Nephron progenitor cell (in vitro differentiated cells): ENCODE measurements around the gene ARHGEF18.
"Not testable (repeated sequence)": the region's sequence is repeated elsewhere in the genome, so short reads cannot be mapped to it uniquely, and the experiment has no call there.

Experiments used
- DNase-seq: peaks from one replicate; pipeline ENCODE4 v3.0.0; 2021
- H3K27ac Mint-ChIP-seq: 2 replicates; pipeline ENCODE4 v1.8.0; 2021; ENCODE audit warnings: mild to moderate bottlenecking, moderate library complexity, mixed read lengths
- H3K27me3 Mint-ChIP-seq: 2 replicates; pipeline ENCODE4 v1.8.0; 2021; ENCODE audit warnings: mild to moderate bottlenecking, low read depth, mixed read lengths; ENCODE audit not compliant: poor library complexity
- H3K36me3 Mint-ChIP-seq: 2 replicates; pipeline ENCODE4 v1.8.0; 2021; ENCODE audit warnings: low read depth, mixed read lengths
- H3K4me1 Mint-ChIP-seq: 2 replicates; pipeline ENCODE4 v1.8.0; 2021; ENCODE audit warnings: mixed read lengths
- H3K4me3 Mint-ChIP-seq: 2 replicates; pipeline ENCODE4 v1.8.0; 2021; ENCODE audit warnings: mild to moderate bottlenecking, moderate library complexity, mixed read lengths
- H3K9me3 Mint-ChIP-seq: 2 replicates; pipeline ENCODE4 v1.8.0; 2021; ENCODE audit warnings: mild to moderate bottlenecking, moderate library complexity, mixed read lengths
- CTCF ChIP-seq: fragments of 200-600 bp; sonication (generic); IDR thresholded peaks from 2 replicates; pipeline ENCODE4 v1.5.0; 2021; ENCODE audit warnings: antibody characterized with exemption

ARHGEF18 gene

GRCh38 chr19:7342143-7342542 lies 6.6 kb upstream of the ARHGEF18 start:
- Mint-ChIP-seq H3K27ac (no peak overlapping the region), H3K9me3 (peaks cover under 1% of the 10 kb centered on the region), H3K4me1 (peaks cover 9% of the 10 kb centered on the region), H3K4me3 (no peak overlapping the region), H3K36me3 (no peaks in the 10 kb centered on the region), H3K27me3 (peaks cover 30% of the 10 kb centered on the region)
- no peak for DNase-seq
- no peak for TF ChIP-seq CTCF

- Mint-ChIP-seq H3K27ac (no peak overlapping the region), H3K27me3 (peaks cover 16% of the 10 kb centered on the region), H3K4me1 (peaks cover 9% of the 10 kb centered on the region), H3K9me3 (peaks cover 18% of the 10 kb centered on the region), H3K36me3 (no peaks in the 10 kb centered on the region), H3K4me3 (no peak overlapping the region)
- TF ChIP-seq CTCF = no peak
- no peak for DNase-seq
These were observed 2.2 kb upstream of the ARHGEF18 start for GRCh38 chr19:7346488-7346971.

GRCh38 chr19:7346997-7347396 lies 1.7 kb upstream of the ARHGEF18 start:
- not testable (repeated sequence) for H3K27ac Mint-ChIP-seq, H3K4me1 Mint-ChIP-seq

GRCh38 chr19:7349231-7349591 lies 474 bp downstream of the ARHGEF18 start:
- Mint-ChIP-seq H3K27me3 (peaks cover 12% of the 10 kb centered on the region), H3K4me1 (peaks cover 9% of the 10 kb centered on the region), H3K36me3 (no peaks in the 10 kb centered on the region), H3K4me3 (no peak overlapping the region), H3K9me3 (peaks cover 31% of the 10 kb centered on the region), H3K27ac (no peak overlapping the region)
- no peak for TF ChIP-seq CTCF
- DNase-seq = no peak

More at GRCh38 chr19:7346997-7347396, 1.7 kb upstream of the ARHGEF18 start:
- H3K36me3 Mint-ChIP-seq, DNase-seq, H3K4me3 Mint-ChIP-seq: not testable (repeated sequence)
- H3K27me3 Mint-ChIP-seq = peaks cover 16% of the 10 kb centered on the region
- H3K9me3 Mint-ChIP-seq = peaks cover 23% of the 10 kb centered on the region

- Mint-ChIP-seq H3K27ac (no peak overlapping the region), H3K9me3 (peaks cover 37% of the 10 kb centered on the region), H3K4me3 (no peak overlapping the region), H3K36me3 (no peaks in the 10 kb centered on the region), H3K4me1 (peaks cover 6% of the 10 kb centered on the region), H3K27me3 (peaks cover 12% of the 10 kb centered on the region)
- TF ChIP-seq CTCF = no peak
- no peak for DNase-seq
These were observed 1.4 kb downstream of the ARHGEF18 start for GRCh38 chr19:7349961-7350711.

GRCh38 chr19:7351861-7352260 lies 3.1 kb downstream of the ARHGEF18 start:
- Mint-ChIP-seq H3K27me3 (peaks cover 12% of the 10 kb centered on the region), H3K27ac (no peak overlapping the region), H3K36me3 (no peaks in the 10 kb centered on the region), H3K4me3 (no peak overlapping the region), H3K4me1 (no peaks in the 10 kb centered on the region), H3K9me3 (peaks cover 38% of the 10 kb centered on the region)
- DNase-seq = no peak
- TF ChIP-seq CTCF = no peak
